Adipocyte (in vitro differentiated cells): ENCODE data around the gene ATG4C.
"Not testable (repeated sequence)": the region's sequence is repeated elsewhere in the genome, so short reads cannot be mapped to it uniquely, and the experiment has no call there.

Source experiments
- DNase-seq: peaks from one replicate; pipeline ENCODE4 v3.0.0-alpha.2; 2015; ENCODE audit warnings: low read depth
- H3K27me3 ChIP-seq: replicated peaks from 2 replicates; pipeline ENCODE4 v1.7.0; 2013; ENCODE audit warnings: mild to moderate bottlenecking, low read length, moderate library complexity; ENCODE audit not compliant: control insufficient read depth, insufficient read depth
- H3K36me3 ChIP-seq: 2 replicates; pipeline ENCODE4 v1.7.0; 2013; ENCODE audit warnings: low read length, mild to moderate bottlenecking, moderate library complexity; ENCODE audit not compliant: control insufficient read depth, insufficient read depth, severe bottlenecking
- H3K4me1 ChIP-seq: 2 replicates; pipeline ENCODE4 v1.7.0; 2013; ENCODE audit warnings: mild to moderate bottlenecking, low read length, moderate library complexity; ENCODE audit not compliant: control insufficient read depth, insufficient read depth
- H3K4me3 ChIP-seq: 2 replicates; pipeline ENCODE4 v1.7.0; 2013; ENCODE audit warnings: mild to moderate bottlenecking, low read length, moderate library complexity
- H3K9ac ChIP-seq: 2 replicates; pipeline ENCODE4 v1.7.0; 2013; ENCODE audit warnings: mild to moderate bottlenecking, low read length, moderate library complexity
- H3K9me3 ChIP-seq: 2 replicates; pipeline ENCODE4 v1.7.0; 2013; ENCODE audit warnings: mild to moderate bottlenecking, low read length, moderate library complexity; ENCODE audit not compliant: control insufficient read depth

ATG4C gene

DNA sequence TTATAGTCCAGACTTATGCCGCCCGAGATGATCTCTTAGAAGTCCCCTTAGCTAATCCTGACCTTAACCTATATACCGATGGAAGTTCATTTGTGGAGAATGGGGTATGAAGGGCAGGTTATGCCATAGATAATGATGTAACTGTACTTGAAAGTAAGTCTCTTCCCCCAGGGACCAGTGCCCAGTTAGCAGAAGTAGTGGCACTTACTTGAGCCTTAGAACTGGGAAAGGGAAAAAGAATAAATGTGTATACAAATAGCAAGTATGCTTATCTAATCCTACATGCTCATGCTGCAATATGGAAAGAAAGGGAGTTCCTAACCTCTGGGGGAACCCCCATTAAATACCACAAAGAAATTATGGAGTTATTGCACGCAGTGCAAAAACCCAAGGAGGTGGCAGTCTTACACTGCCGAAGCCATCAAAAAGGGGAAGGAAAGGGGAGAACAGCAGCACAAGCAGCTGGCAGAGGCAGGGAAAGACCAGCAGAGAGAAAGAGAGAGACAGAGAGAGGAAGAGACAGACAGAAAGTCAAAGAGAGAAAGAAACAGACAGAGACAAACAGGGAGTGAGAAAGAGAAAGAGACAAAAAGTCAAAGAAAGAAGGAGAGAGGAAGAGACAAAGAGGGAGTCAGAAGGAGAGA, 24.6 kb upstream of the ATG4C start:
- H3K9ac ChIP-seq, H3K36me3 ChIP-seq, H3K4me3 ChIP-seq, H3K4me1 ChIP-seq, DNase-seq, H3K9me3 ChIP-seq, H3K27me3 ChIP-seq: not testable (repeated sequence)

DNA sequence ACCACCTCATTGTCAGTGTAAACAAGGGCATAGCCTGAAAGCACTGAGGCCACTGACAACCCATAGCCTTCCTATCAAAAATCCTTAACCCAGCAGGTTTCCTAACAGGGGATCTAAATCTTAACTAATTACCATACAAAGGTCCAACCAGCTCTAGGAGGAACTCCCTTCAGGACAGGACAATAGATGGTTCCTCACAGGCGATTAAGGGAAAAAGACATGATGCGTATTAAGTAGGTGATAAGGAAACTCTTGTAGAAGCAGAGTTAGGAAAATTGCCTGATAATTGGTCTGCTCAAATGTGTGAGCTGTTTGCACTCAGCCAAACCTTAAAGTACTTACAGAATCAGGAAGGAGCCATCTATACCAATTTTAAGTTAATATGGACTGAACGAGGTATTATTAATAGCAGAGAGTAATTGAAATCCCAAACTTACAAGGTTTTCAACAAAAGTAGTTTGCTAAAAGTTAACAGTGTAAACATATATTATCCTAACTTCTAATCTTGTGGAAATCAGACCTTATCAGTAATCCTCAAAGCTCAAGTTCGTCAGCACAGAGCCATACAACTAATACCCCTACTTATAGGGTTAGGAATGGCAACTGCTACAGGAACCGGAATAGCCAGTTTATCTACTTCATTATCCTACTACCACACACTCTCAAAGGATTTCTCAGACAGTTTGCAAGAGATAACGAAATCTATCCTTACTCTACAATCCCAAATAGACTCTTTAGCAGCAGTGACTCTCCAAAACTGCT, 23.7 kb upstream of the ATG4C start:
- not testable (repeated sequence) for H3K9me3 ChIP-seq, H3K4me3 ChIP-seq, H3K4me1 ChIP-seq, H3K36me3 ChIP-seq, DNase-seq, H3K27me3 ChIP-seq, H3K9ac ChIP-seq

DNA sequence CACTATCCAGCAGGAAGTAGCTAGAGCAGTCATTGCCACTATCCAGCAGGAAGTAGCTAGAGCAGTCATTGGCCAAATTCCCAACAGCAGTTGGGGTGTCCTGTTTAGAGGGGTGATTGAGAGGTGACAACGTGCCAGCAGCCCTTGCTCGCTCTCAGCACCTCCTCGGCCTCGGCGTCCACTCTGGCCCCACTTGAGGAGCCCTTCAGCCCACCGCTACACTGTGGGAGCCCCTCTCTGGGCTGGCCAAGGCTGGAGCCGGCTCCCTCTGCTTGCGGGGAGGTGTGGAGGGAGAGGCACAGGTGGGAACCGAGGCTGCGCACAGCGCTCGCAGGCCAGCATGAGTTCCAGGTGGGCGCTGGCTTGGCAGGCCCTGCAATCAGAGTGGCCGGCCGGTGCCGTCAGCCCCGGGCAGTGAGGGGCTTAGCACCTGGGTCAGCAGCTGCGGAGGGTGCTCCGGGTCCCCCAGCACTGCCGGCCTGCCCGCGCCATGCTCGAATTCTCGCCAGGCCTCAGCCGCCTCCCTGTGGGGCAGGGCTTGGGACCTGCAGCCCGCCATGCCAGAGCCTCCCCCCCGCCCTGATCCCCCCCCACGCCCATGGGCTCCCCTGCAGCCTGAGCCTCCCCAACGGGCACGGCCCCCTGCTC, 22.6 kb upstream of the ATG4C start:
- not testable (repeated sequence) for H3K36me3 ChIP-seq, H3K4me3 ChIP-seq, H3K4me1 ChIP-seq, H3K9me3 ChIP-seq, DNase-seq, H3K9ac ChIP-seq, H3K27me3 ChIP-seq

DNA sequence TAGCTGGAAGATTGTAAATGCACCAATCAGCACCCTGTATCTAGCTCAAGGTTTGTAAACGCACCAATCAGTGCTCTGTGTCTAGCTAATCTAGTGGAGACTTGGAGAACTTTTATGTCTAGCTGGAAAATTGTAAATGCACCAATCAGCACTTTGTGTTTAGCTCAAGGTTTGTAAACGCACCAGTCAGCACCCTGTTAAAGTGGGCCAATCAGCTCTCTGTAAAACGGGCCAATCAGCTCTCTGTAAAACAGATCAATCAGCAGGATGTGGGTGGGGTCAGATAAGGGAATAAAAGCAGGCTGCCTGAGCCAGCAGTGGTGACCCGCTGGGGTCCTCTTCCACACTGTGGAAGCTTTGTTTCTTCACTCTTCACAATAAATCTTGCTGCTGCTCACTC, 21.9 kb upstream of the ATG4C start:
- not testable (repeated sequence) for H3K27me3 ChIP-seq, DNase-seq, H3K4me1 ChIP-seq, H3K9me3 ChIP-seq, H3K36me3 ChIP-seq, H3K9ac ChIP-seq, H3K4me3 ChIP-seq

DNA sequence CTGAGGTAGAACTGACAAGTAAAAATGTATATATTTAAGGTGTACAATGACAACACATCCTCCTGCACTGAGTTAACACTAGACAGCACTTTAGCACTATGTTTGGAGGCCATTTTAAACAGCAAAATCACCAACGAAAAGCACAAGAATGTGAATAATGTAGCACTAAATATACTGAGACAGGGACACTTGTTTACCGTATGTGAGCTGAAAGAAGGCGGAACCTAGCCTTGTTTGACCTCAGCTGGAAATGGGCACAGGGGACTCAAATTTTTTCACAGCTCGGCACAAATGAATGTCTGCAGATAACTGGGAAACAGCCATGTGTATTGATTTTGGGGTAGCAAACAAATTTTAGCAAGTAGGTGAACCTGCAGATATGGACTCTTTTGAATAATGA, 18.0 kb upstream of the ATG4C start:
- Histone ChIP-seq H3K4me1 (no peaks in the 10 kb centered on the region), H3K4me3 (no peak overlapping the region)

DNA sequence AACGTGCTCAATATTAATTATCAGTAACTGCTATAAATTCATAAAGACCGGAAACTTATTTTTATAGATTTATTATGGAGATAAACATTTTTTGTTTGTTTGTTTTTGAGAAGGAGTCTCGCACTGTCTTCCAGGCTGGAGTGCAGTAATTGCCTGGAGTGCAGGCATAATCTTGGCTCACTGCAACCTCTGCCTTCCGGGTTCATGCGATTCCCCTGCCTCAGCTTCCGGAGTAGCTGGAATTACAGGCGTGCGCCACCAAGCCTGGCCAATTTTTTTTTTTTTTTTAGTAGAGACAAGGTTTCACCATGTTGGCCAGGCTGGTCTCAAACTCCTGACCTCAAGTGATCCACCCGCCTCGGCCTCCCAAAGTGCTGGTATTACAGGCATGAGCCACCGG, 15.4 kb upstream of the ATG4C start:
- DNase-seq, H3K4me1 ChIP-seq, H3K27me3 ChIP-seq, H3K9ac ChIP-seq, H3K36me3 ChIP-seq, H3K4me3 ChIP-seq, H3K9me3 ChIP-seq: not testable (repeated sequence)

More for the DNA sequence above, 18.0 kb upstream of the ATG4C start:
- Histone ChIP-seq H3K9me3 (no peaks in the 10 kb centered on the region), H3K36me3 (no peaks in the 10 kb centered on the region), H3K27me3 (no peaks in the 10 kb centered on the region), H3K9ac (no peak overlapping the region)
- no peak for DNase-seq

DNA sequence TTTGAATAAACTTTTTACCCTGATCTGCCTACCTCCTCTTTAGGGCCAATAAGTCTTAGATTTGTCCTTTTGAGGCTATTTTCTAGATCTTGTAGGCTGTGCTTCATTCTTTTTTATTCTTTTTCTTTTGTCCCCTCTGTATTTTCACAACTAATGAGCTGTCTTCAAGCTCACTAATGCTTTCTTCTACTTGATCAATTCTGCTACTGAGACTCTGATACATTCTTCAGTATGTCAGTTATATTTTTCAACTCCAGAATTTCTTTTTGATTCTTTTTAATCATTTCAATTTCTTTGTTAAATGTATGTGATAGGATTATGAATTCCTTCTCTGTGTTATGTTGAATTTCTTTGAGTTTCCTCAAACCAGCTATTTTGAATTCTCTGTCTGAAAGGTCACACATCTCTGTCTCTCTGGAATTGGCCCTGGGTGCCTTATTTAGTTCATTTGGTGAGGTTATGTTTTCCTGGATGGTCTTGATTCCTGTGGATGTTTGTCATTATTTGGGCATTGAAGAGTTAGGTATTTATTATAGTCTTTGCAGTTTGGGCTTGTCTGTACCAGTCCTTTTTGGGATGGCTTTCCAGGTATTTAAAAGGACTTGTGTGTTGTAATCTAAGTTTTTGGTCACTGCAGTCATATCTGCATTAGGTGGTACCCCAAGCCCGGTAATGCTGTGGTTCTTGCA, 11.2 kb upstream of the ATG4C start:
- H3K4me1 ChIP-seq, result no peaks in the 10 kb centered on the region
- H3K9me3 ChIP-seq, result peaks cover 7% of the 10 kb centered on the region
- H3K27me3 ChIP-seq, result no peaks in the 10 kb centered on the region
- DNase-seq, result no peak
- H3K36me3 ChIP-seq, result no peaks in the 10 kb centered on the region
- no peak overlapping the region for H3K4me3 ChIP-seq
- no peak overlapping the region for H3K9ac ChIP-seq

DNA sequence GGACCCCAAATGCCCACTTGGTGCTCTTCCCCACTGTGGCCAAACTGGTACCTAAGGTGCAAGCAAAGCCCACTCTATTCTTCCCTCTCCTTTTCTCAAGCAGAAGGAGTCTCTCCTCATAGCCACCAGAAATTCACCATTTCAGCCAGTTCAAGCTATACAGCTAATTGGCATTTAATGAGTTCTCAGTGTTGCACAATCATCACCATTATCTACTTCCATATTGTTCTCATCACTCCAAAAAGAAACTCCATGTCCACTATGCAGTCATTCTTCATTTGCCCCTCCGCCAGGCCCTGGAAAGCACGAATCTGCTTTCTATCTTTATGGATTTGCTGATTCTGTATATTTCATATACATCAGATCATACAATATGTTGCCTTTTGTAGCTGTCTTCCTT, 9.9 kb upstream of the ATG4C start:
- Histone ChIP-seq H3K4me3 (no peak overlapping the region), H3K4me1 (no peaks in the 10 kb centered on the region), H3K9ac (no peak overlapping the region), H3K36me3 (no peaks in the 10 kb centered on the region), H3K9me3 (peaks cover 7% of the 10 kb centered on the region), H3K27me3 (no peaks in the 10 kb centered on the region)
- DNase-seq, result no peak

DNA sequence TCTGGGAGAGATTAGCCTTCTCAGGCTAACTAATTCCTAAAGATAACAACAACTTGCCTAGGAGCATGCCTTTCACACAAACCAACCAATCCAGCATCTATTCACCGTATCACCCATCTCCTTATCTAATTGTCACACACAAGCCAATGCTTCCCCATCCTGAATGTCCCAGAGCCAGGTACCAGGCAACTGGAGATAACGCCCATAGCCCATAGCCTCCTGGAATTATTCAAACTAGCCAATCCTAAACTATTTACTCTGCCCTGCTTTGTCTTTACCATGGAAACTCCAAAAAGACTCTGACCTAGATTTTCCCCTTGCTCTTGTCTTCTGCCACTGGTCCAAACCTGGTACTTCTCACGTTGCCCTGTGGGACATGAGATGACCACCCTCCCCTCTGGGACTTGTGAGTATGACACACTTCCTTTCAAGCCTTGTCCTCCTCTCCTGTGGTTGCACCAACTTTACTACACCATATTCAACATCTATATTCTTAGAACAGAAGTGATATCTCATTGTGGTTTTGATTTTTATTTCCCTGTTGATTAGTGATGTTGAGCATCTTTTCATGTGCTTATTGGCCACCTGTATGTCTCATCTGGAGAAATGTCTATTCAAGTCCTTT, 8.8 kb upstream of the ATG4C start:
- Histone ChIP-seq H3K9me3 (peaks cover 7% of the 10 kb centered on the region), H3K9ac (no peak overlapping the region), H3K27me3 (no peaks in the 10 kb centered on the region), H3K4me3 (no peak overlapping the region), H3K36me3 (no peaks in the 10 kb centered on the region), H3K4me1 (no peaks in the 10 kb centered on the region)
- DNase-seq, result no peak

DNA sequence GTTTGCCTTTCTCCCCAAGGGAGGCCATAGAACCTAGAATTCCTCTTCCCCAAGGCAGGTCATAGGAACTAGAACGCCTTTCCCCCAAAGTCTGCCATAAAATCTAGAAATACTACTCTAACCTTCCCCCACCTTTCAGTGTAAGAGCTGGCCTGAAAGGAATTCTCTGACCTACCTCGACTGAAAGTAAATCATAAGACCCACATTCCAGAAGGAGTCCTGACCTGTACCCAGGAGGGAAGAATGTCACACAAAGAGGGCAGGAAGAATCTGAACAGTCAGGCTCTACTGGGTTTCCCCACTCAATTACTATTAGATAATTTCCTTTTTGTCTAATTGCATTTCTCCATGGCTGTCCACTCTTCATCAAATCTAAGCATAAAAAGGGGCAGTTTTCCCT, 5.7 kb upstream of the ATG4C start:
- Histone ChIP-seq H3K9me3 (no peaks in the 10 kb centered on the region), H3K4me1 (no peaks in the 10 kb centered on the region), H3K27me3 (no peaks in the 10 kb centered on the region), H3K36me3 (no peaks in the 10 kb centered on the region), H3K4me3 (no peak overlapping the region), H3K9ac (no peak overlapping the region)
- no peak for DNase-seq
